ENCODE measurements around the gene PDZD7.

Gene PDZD7

GRCh38 chr10:100985336-100985735, 45.6 kb downstream of the PDZD7 start:
- TF ChIP-seq CTCF (IDR thresholded peaks at IDR 0.05; ENCODE audit: poor library complexity, severe bottlenecking), result no peak
- H3K9me3 ChIP-seq (ENCODE audit: severe bottlenecking), result no peaks in the 10 kb centered on the region
- H3K27me3 ChIP-seq (ENCODE audit: insufficient read depth, poor library complexity, severe bottlenecking), result no peaks in the 10 kb centered on the region
- ATAC-seq (ENCODE audit: low read depth), result no peak
- peaks cover 7% of the 10 kb centered on the region for H3K4me1 ChIP-seq (ENCODE audit: insufficient read depth, poor library complexity, severe bottlenecking)
- peaks cover 32% of the 10 kb centered on the region for H3K36me3 ChIP-seq (ENCODE audit: low read depth)
- H3K27ac ChIP-seq (ENCODE audit: poor library complexity, severe bottlenecking), result no peak overlapping the region
- no peak for DNase-seq (ENCODE audit: low spot score)
- H3K4me3 ChIP-seq (ENCODE audit: severe bottlenecking), result no peak overlapping the region

GRCh38 chr10:100984672-100985177, 46.2 kb downstream of the PDZD7 start:
- TF ChIP-seq CTCF (IDR thresholded peaks at IDR 0.05; ENCODE audit: poor library complexity, severe bottlenecking), result no peak
- Histone ChIP-seq H3K27ac (ENCODE audit: poor library complexity, severe bottlenecking) (no peak overlapping the region), H3K36me3 (ENCODE audit: low read depth) (peaks cover 26% of the 10 kb centered on the region), H3K4me3 (ENCODE audit: severe bottlenecking) (no peak overlapping the region), H3K4me1 (ENCODE audit: insufficient read depth, poor library complexity, severe bottlenecking) (peaks cover 7% of the 10 kb centered on the region), H3K9me3 (ENCODE audit: severe bottlenecking) (no peaks in the 10 kb centered on the region), H3K27me3 (ENCODE audit: insufficient read depth, poor library complexity, severe bottlenecking) (no peaks in the 10 kb centered on the region)
- DNase-seq (ENCODE audit: low spot score) (no peak), ATAC-seq (ENCODE audit: low read depth) (no peak)

GRCh38 chr10:100983868-100984671, 46.9 kb downstream of the PDZD7 start:
- no peak for ATAC-seq (ENCODE audit: low read depth)
- Histone ChIP-seq H3K27me3 (ENCODE audit: insufficient read depth, poor library complexity, severe bottlenecking) (no peaks in the 10 kb centered on the region), H3K27ac (ENCODE audit: poor library complexity, severe bottlenecking) (no peak overlapping the region), H3K4me3 (ENCODE audit: severe bottlenecking) (no peak overlapping the region), H3K4me1 (ENCODE audit: insufficient read depth, poor library complexity, severe bottlenecking) (peaks cover 7% of the 10 kb centered on the region), H3K9me3 (ENCODE audit: severe bottlenecking) (no peaks in the 10 kb centered on the region), H3K36me3 (ENCODE audit: low read depth) (peaks cover 20% of the 10 kb centered on the region)
- no peak for TF ChIP-seq CTCF (IDR thresholded peaks at IDR 0.05; ENCODE audit: poor library complexity, severe bottlenecking)
- DNase-seq (ENCODE audit: low spot score), result no peak

- Histone ChIP-seq H3K27me3 (ENCODE audit: insufficient read depth, poor library complexity, severe bottlenecking) (no peaks in the 10 kb centered on the region), H3K4me3 (ENCODE audit: severe bottlenecking) (no peak overlapping the region), H3K4me1 (ENCODE audit: insufficient read depth, poor library complexity, severe bottlenecking) (peaks cover 7% of the 10 kb centered on the region), H3K27ac (ENCODE audit: poor library complexity, severe bottlenecking) (no peak overlapping the region), H3K9me3 (ENCODE audit: severe bottlenecking) (no peaks in the 10 kb centered on the region), H3K36me3 (ENCODE audit: low read depth) (peaks cover 13% of the 10 kb centered on the region)
- ATAC-seq (ENCODE audit: low read depth) (no peak), DNase-seq (ENCODE audit: low spot score) (no peak)
- no peak for TF ChIP-seq CTCF (IDR thresholded peaks at IDR 0.05; ENCODE audit: poor library complexity, severe bottlenecking)
Measured at GRCh38 chr10:100982916-100983830, 47.8 kb downstream of the PDZD7 start.
